HG03175 (cell line): ENCODE data around the gene NAT9.

ENCODE experiments used
- ATAC-seq: cut with Tn5 transposase; IDR thresholded peaks from one replicate; pipeline ENCODE4 v1.9.1; 2021; ENCODE audit warnings: mild to moderate bottlenecking, moderate library complexity; ENCODE audit not compliant: unreplicated experiment

Gene NAT9

GRCh38 chr17:74776044-74776962 lies at the start of gene NAT9:
TSS of gene NAT9 (minus strand) at chr17:74776345. CDS start at chr17:74775698, 647 bp downstream.
- ATAC-seq = peak; percentile 68

- ATAC-seq = no peak
These were observed 48.9 kb upstream of the NAT9 start for GRCh38 chr17:74824961-74825627.

GRCh38 chr17:74822939-74823367 lies 46.8 kb upstream of the NAT9 start:
- ATAC-seq = no peak

DNA sequence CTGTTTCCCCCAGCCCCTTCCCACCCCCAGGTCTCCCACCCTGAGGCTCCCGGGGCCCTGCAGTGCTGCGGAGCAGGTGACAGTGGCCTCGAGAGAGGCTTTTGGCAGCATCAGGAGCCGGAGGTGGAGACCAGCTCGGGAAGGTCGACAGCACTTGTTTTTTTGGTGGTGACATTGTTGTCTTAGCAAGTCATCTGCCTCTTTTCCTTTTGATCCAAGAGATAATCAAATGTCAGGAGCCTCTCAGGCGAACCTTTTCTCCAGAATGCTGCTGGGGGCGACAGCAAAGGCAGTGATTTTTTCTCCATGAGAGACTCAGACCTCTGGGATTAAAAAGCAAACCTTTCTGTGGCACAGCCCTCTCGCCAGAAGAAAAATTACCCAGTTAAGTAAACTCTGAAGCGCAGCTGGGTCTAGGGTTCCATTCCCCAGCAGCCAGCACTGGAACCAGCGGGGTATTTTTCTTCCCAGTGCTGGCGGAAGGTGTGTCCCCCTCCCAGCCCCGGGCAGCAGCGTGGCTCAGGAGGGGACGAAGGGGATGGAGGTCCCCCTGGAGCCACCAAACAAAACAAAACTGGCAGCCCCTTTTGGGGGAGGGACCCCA lies 46.3 kb upstream of the NAT9 start:
- ATAC-seq = no peak

DNA sequence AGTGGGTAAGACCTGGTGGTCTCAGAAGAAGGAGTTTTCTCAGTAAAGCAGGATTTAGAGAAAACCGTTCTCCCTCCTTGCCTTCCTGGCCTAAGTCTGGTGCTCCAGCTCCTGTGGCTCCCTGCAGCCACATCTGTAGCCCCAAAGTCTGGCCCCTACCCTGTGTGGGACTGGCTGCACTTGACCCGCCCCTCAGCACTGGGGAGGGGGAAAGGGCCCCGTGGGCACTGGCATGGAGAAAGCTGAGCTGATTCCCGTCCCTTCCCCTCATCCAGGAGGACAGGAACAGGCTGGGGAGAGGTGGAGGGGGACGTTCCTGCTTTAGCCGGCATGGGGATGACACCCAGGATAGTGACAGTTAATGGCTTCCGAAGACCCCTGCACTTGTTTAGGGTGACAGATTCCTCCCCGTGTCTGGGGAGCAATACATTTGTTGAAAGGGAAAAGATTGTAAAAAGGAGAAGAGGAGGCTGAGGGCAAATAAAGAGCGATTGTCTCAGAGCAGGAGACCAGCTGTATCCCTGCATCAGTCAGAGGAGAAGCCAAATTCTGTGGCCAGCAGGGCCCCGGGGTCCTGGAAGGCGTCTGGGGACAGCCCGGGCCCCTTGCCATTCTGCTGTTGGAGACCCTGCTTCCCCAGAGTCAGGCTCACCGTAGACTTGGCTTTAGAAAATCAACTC lies 45.6 kb upstream of the NAT9 start:
- no peak for ATAC-seq

- ATAC-seq = no peak
These were observed 43.8 kb upstream of the NAT9 start for GRCh38 chr17:74819801-74820436.

DNA sequence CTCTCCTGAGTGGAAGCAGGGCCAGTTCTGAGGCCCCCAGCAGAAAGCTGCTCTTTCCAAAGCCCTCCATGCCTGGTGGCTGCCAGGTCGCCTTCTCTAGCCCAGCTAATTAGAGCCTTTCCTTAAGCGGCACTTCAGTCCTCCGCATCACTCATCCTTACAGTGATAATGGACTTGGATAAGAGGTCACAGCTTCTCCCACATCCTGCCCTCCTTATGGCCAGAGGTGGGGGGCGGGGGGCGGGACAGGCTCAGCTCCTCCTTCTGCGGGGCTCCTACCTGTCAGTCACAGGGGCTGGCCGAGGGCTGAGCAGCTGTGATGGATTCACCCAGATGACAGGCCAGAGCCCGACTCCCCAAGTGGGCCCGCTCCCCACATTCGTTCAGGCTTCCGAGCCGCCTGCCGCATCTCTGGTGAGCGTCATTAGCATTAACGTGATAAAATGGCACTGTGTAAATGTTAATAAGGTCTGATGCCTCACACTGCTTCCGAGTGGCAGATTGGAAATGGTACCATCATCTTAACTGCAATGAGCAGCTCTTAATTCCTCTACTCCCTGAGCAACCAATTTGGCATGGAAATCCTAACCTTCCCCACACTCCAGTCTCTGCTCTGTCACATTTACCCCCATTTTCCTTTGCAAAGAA lies 42.3 kb upstream of the NAT9 start:
- no peak for ATAC-seq

GRCh38 chr17:74816905-74817620 lies 40.9 kb upstream of the NAT9 start:
- ATAC-seq = no peak

DNA sequence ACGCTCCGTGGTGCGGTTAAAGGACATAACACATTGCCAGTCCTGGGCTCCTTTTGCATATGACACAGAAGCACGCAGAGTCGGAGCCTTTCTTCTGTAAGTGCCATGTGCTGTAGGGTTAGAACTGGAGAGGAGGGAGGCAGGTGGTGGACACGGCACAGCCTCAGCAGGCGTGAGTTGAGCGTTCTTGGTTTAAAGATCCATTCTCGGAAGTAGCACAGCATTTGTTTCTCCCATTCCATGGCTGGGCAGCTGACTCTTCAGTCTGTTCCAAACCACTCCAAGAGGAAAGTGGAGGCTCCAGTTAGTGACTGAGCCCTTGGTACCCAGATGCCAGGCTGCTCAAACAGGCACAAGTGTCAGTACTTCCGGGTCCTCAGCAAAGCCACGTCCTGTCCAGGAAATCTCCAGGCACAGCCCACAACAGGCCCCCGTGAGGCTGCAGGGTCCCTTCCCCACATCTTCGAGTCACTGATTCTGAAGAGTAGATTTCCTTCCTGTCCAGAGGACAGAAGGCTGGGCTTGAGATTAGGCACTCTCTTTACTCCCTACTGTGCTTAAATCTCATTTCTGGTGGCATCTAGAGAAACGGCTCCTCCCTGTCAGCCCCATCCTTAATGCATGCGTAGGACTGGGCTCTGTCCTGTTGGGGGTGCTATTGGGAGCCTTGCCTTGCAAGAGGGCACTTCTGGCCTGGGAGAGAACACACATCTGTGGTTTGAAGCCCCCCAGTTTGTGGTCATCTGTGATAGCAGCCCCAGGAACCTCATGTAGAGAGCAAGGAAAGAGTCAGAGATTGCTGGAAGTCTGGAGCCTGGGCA lies 39.6 kb upstream of the NAT9 start:
- no peak for ATAC-seq

GRCh38 chr17:74815067-74815466 lies 38.9 kb upstream of the NAT9 start:
- ATAC-seq = no peak

DNA sequence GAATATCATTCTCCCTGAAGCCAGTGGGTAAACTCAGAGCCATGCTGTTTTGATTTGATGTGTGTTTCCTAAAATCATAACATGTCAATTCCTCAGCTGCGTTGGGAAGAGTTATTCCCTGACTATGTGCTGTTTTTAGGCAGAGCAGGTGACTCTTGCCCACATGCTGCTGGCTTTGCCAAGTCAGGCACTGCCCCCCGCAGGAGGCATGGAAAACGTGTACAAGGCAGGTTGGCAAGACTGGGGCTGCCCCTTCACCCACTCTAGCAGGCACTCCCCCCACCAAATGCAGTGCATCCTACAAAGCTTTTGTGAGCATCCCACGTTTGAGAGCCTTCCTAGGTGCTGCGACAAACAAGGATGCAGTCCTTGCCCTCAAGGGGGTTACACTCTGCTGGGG lies 38.3 kb upstream of the NAT9 start:
- no peak for ATAC-seq

DNA sequence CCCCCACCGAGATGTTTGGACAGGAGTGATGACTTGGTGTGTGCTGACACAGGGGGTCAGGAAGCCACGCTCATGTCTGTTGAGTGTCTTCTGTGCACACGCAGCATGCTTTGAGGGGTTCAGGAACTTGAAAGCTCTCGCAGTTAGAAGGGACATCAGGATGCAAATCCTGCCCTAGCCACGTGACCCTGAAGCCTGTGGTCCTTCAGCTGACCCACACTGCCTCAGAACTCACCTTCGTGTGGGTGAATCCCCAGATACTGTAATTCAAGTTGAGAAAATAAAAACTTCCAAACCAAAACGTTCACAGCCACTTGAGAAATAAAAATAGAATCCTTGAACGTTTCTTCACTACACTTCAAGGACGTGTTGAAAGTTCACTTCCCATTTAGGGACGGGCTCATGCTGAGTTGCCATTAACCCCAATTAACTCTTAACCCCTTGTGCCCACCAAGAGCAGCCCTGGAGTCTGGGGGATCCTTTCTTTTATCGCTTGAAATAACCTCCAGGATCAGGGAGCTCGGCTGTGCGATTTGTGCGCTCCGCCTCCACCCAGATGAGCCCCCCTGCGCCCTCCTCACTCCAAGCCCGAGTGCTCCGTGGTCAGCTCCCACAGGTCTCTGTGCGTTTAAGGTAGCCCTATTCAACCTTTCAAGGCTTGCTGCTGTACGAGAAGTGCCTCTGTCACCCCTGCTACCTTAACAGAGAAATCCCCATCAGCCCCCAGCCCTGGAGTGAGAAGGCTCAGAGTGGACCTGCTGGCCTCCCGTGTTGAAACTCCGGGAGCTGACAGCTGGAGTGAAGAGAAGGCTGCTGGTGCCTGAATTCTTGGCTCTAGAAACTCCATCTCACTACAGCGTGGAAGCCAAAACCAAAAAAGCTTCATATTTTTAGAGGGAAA lies 36.2 kb upstream of the NAT9 start:
- no peak for ATAC-seq

DNA sequence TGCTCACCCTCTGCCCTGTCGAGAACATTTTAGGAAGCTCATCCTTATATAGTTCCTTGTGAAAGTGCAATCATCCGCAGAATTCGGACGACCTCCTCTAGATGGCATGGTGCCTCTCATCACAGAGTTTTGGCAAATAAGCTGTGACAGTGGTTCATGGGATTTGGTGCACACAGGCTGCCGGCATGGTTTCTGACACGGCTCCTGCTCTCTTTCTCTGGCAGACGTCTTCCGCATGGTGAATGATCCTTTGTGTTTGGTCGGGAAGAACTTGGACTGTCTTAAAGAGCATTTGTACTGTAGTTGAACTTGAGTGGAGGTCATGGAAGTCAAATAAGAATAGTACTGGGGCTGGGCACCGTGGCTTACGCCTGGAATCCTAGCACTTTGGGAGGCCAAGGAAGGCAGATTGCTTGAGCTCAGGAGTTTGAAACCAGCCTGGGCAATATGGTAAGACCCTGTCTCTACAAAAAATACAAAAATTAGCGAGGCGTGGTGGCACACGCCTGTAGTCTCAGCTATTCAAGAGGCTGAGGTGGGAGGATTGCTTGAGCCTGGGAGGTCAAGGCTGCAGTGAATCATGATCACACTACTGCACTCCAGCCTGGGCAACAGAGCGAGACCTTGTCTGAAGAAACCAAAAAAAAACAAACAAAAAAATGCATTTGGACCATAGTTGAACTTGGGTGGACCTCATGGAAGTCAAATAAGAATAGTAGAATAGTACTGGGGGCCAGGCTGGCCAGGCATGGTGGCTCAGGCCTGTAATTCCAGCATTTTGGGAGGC lies 34.7 kb upstream of the NAT9 start:
- no peak for ATAC-seq

- no peak for ATAC-seq
These were observed 32.7 kb upstream of the NAT9 start for GRCh38 chr17:74808714-74809430.

GRCh38 chr17:74807925-74808324 lies 31.8 kb upstream of the NAT9 start:
- no peak for ATAC-seq

DNA sequence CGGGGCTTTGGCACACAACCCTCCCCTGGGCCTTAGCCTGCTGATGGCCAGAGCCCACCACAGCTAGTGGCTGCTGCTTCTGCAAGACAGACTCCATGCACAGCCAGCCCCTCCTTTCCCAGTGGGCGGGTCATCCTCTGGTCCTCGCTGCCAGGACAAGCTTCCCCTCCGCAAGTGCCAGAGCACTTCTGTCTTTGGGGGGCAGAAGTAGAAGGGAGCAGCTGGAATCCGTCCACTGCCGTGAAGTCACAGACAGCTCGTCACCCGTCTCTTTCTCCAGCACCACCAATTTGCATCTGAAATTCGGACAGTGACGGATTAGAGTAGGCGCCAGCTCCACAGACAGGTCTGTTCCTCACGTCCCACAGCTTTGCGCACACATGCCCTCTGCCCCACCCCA lies 31.3 kb upstream of the NAT9 start:
- ATAC-seq = no peak
